H1 (cell line): ENCODE results near the gene ZNF397. TPM values are rescaled to one million over a fixed set of nuclear protein-coding genes. Genes with fewer than 3 reads are reported as not detected.

ENCODE experiments used
- CTCF ChIA-PET: fragments of 300-600 bp; sonication (Branson Sonifier 250); formaldehyde crosslinking; loops from one replicate; lab custom pipeline; 2021; ENCODE audit not compliant: partially characterized antibody; lab: Charles Lee
- POLR2A ChIA-PET: fragments of 300-600 bp; sonication (Branson Sonifier 250); formaldehyde crosslinking; loops from one replicate; lab custom pipeline; 2021; ENCODE audit warnings: inconsistent platforms; ENCODE audit not compliant: partially characterized antibody; lab: Charles Lee
- DNase-seq, 2 experiments: peaks; one replicate each; pipeline versions ENCODE4 v3.0.0 to v3.0.0-alpha.2; 2010 to 2022; ENCODE audit warnings: low spot score in 2 of 2, low read depth in 1 of 2, mixed read lengths in 1 of 2
- FAIRE-seq: peaks from 2 replicates; lab custom pipeline; 2011; peaks lifted over from hg19 to GRCh38; lab: Jason Lieb, UNC
- H2AFZ ChIP-seq: 2 replicates; pipeline ENCODE4 v1.8.1; 2012; ENCODE audit warnings: low read length, inconsistent platforms
- H2AK5ac ChIP-seq: 2 replicates; pipeline ENCODE4 v1.6.1; 2013; ENCODE audit warnings: low read depth, low read length
- H2BK120ac ChIP-seq: replicated peaks from 2 replicates; pipeline ENCODE3; 2013; ENCODE audit warnings: low read depth, low read length, inconsistent platforms
- H2BK12ac ChIP-seq: 2 replicates; pipeline ENCODE4 v1.6.1; 2013; ENCODE audit warnings: low read depth, low read length
- H2BK15ac ChIP-seq: 2 replicates; pipeline ENCODE4 v1.6.1; 2013; ENCODE audit warnings: low read length
- H2BK20ac ChIP-seq: 2 replicates; pipeline ENCODE4 v1.6.1; 2013; ENCODE audit warnings: low read length
- H2BK5ac ChIP-seq: 2 replicates; pipeline ENCODE4 v1.6.1; 2013; ENCODE audit warnings: low read depth, low read length
- H3K14ac ChIP-seq: 2 replicates; pipeline ENCODE4 v1.6.1; 2013; ENCODE audit warnings: inconsistent platforms; ENCODE audit not compliant: insufficient read length
- H3K18ac ChIP-seq: 2 replicates; pipeline ENCODE4 v1.6.1; 2013; ENCODE audit warnings: low read length; ENCODE audit errors: extremely low read depth
- H3K23ac ChIP-seq: 2 replicates; pipeline ENCODE4 v1.6.1; 2013; ENCODE audit warnings: inconsistent platforms; ENCODE audit not compliant: insufficient read length
- H3K23me2 ChIP-seq: 2 replicates; pipeline ENCODE4 v1.6.1; 2013; ENCODE audit warnings: low read depth, low read length
- H3K27ac ChIP-seq: 2 replicates; pipeline ENCODE4 v1.6.1; 2011; ENCODE audit warnings: low read depth, low read length, inconsistent platforms
- H3K27me3 ChIP-seq, 4 experiments: replicated peaks in 1 of 4; 1 replicate in 1 of 4; 2 replicates in 3 of 4; pipeline versions ENCODE4 v1.6.1 to v1.8.1; 2011 to 2013; ENCODE audit warnings: low read length in 3 of 4, mild to moderate bottlenecking in 3 of 4, inconsistent platforms in 2 of 4, mixed read lengths in 2 of 4, moderate library complexity in 1 of 4; ENCODE audit not compliant: control insufficient read depth in 3 of 4, insufficient read depth in 3 of 4; ENCODE audit errors: extremely low read depth in 1 of 4
- H3K36me3 ChIP-seq, 4 experiments: 2 replicates each; pipeline versions ENCODE4 v1.6.1 to v1.8.1; 2011 to 2013; ENCODE audit warnings: mild to moderate bottlenecking in 4 of 4, low read length in 3 of 4, moderate library complexity in 2 of 4, control low read depth in 1 of 4, inconsistent platforms in 1 of 4; ENCODE audit not compliant: insufficient read depth in 4 of 4, control insufficient read depth in 2 of 4
- H3K4ac ChIP-seq: replicated peaks from 2 replicates; pipeline ENCODE3; 2013; ENCODE audit warnings: low read length, low read depth, mixed read lengths, inconsistent platforms; ENCODE audit not compliant: insufficient read length
- H3K4me1 ChIP-seq, 4 experiments: replicated peaks in 1 of 4; 1 replicate in 1 of 4; 2 replicates in 3 of 4; pipeline versions ENCODE4 v1.6.1 to v1.8.1; 2011 to 2013; ENCODE audit warnings: low read length in 3 of 4, inconsistent platforms in 2 of 4, mixed read lengths in 1 of 4; ENCODE audit not compliant: insufficient read depth in 4 of 4, control insufficient read depth in 3 of 4
- H3K4me2 ChIP-seq, 2 experiments: 2 replicates each; pipeline versions ENCODE4 v1.6.1 to v1.8.1; 2011 to 2013; ENCODE audit warnings: low read depth in 2 of 2, low read length in 2 of 2, control low read depth in 1 of 2, inconsistent platforms in 1 of 2, mild to moderate bottlenecking in 1 of 2; ENCODE audit not compliant: insufficient read depth in 1 of 2
- H3K4me3 ChIP-seq, 4 experiments: fragments of 200-600, 300-600 bp in 1 of 4; sonication (generic), shearing (Covaris generic), sonication (Bioruptor Twin) in 1 of 4; 2 replicates each; pipeline versions ENCODE4 v1.5.1 to v1.8.1; 2011 to 2016; ENCODE audit warnings: low read length in 4 of 4, low read depth in 3 of 4, control low read depth in 2 of 4, inconsistent platforms in 2 of 4, mild to moderate bottlenecking in 2 of 4, mixed read lengths in 1 of 4, moderate library complexity in 1 of 4; ENCODE audit not compliant: insufficient read depth in 2 of 4; ENCODE audit errors: extremely low read depth in 1 of 4
- H3K56ac ChIP-seq: replicated peaks from 2 replicates; pipeline ENCODE3; 2013; ENCODE audit warnings: low read depth, mild to moderate bottlenecking, mixed read lengths, low read length, inconsistent platforms; ENCODE audit not compliant: insufficient read length
- H3K79me1 ChIP-seq: 2 replicates; pipeline ENCODE4 v1.6.1; 2013; ENCODE audit warnings: low read depth, low read length, control low read depth
- H3K79me2 ChIP-seq, 2 experiments: 2 replicates each; pipeline versions ENCODE4 v1.6.1 to v1.8.1; 2012 to 2013; ENCODE audit warnings: low read length in 2 of 2, mild to moderate bottlenecking in 2 of 2, inconsistent platforms in 1 of 2; ENCODE audit not compliant: insufficient read depth in 2 of 2, control insufficient read depth in 1 of 2
- H3K9ac ChIP-seq, 4 experiments: replicated peaks in 1 of 4; 1 replicate in 1 of 4; 2 replicates in 3 of 4; pipeline versions ENCODE4 v1.6.1 to v1.8.1; 2011 to 2013; ENCODE audit warnings: low read depth in 3 of 4, low read length in 3 of 4, control low read depth in 2 of 4, mild to moderate bottlenecking in 2 of 4, moderate library complexity in 2 of 4, inconsistent platforms in 1 of 4; ENCODE audit errors: extremely low read depth in 1 of 4
- H3K9me3 ChIP-seq, 2 experiments: 2 replicates each; pipeline versions ENCODE4 v1.6.1 to v1.8.1; 2012 to 2013; ENCODE audit warnings: mild to moderate bottlenecking in 2 of 2, moderate library complexity in 2 of 2, control low read depth in 1 of 2, inconsistent platforms in 1 of 2, low read depth in 1 of 2, low read length in 1 of 2, mixed read lengths in 1 of 2; ENCODE audit not compliant: insufficient read depth in 2 of 2
- H4K20me1 ChIP-seq, 2 experiments: replicated peaks in 1 of 2; 2 replicates each; pipeline versions ENCODE3 to v1.8.1; 2011 to 2013; ENCODE audit warnings: inconsistent platforms in 2 of 2, low read length in 2 of 2, mild to moderate bottlenecking in 1 of 2; ENCODE audit not compliant: insufficient read depth in 2 of 2, control insufficient read depth in 1 of 2
- H4K5ac ChIP-seq: 2 replicates; pipeline ENCODE4 v1.6.1; 2013; ENCODE audit warnings: low read length, low read depth, mixed read lengths, inconsistent platforms; ENCODE audit not compliant: insufficient read length
- H4K8ac ChIP-seq: 2 replicates; pipeline ENCODE4 v1.8.0; 2013; ENCODE audit warnings: mild to moderate bottlenecking, moderate library complexity, low read length, inconsistent platforms; ENCODE audit not compliant: insufficient read depth; ENCODE audit errors: extremely low read depth
- H4K91ac ChIP-seq: replicated peaks from 2 replicates; pipeline ENCODE3; 2013; ENCODE audit warnings: low read length, mixed read lengths, inconsistent platforms; ENCODE audit not compliant: insufficient read length
- BCL11A ChIP-seq, 2 experiments: IDR thresholded peaks; one replicate each; pipeline ENCODE4 v1.6.1; 2011; ENCODE audit warnings: low read depth in 2 of 2, low read length in 2 of 2, mild to moderate bottlenecking in 2 of 2
- CBX5 ChIP-seq: fragments of 300-800, 300-1000 bp; sonication (generic); IDR thresholded peaks from 2 replicates; pipeline ENCODE4 v1.7.1; 2016; ENCODE audit warnings: antibody characterized with exemption, low read length, low read depth
- EZH2 ChIP-seq: fragments of 200-600 bp; sonication (generic); IDR thresholded peaks from 2 replicates; pipeline ENCODE4 v1.7.1; 2012; ENCODE audit warnings: low read depth, mild to moderate bottlenecking, moderate library complexity, low read length, inconsistent platforms; ENCODE audit not compliant: severe bottlenecking
- JUN ChIP-seq: IDR thresholded peaks from 2 replicates; pipeline ENCODE4 v1.6.1; 2011; ENCODE audit warnings: low read depth, mild to moderate bottlenecking, improper control_type of control experiment, low read length
- KDM1A ChIP-seq: fragments of 200-600, 300-600 bp; sonication (generic); IDR thresholded peaks from 2 replicates; pipeline ENCODE4 v1.7.1; 2016; ENCODE audit warnings: mild to moderate bottlenecking, low read length, borderline replicate concordance
- KDM5A ChIP-seq: fragments of 200-600 bp; IDR thresholded peaks from 2 replicates; pipeline ENCODE4 v1.7.1; 2012; ENCODE audit warnings: mild to moderate bottlenecking, low read length, inconsistent platforms, mixed read lengths
- MAFK ChIP-seq: IDR thresholded peaks from 2 replicates; pipeline ENCODE4 v1.6.1; 2012; ENCODE audit warnings: low read depth, mild to moderate bottlenecking, improper control_type of control experiment, low read length
- NANOG ChIP-seq: IDR thresholded peaks from 2 replicates; pipeline ENCODE4 v1.6.1; 2011; ENCODE audit warnings: low read length, low read depth, mild to moderate bottlenecking, inconsistent platforms; ENCODE audit not compliant: insufficient read depth, poor library complexity, severe bottlenecking
- NRF1 ChIP-seq: IDR thresholded peaks from 2 replicates; pipeline ENCODE4 v1.6.1; 2011; ENCODE audit warnings: mild to moderate bottlenecking, low read depth, low read length, improper control_type of control experiment
- POU5F1 ChIP-seq: IDR thresholded peaks from 2 replicates; pipeline ENCODE4 v1.6.1; 2011; ENCODE audit warnings: low read depth, mild to moderate bottlenecking, low read length, moderate library complexity
- SIN3A ChIP-seq, 2 experiments: IDR thresholded peaks in 1 of 2; conservative IDR thresholded peaks in 1 of 2; 2 replicates each; pipeline ENCODE4 v1.6.1; 2011 to 2012; ENCODE audit warnings: low read length in 2 of 2, improper control_type of control experiment in 1 of 2, low read depth in 1 of 2, mild to moderate bottlenecking in 1 of 2
- SP1 ChIP-seq: IDR thresholded peaks from 2 replicates; pipeline ENCODE4 v1.6.1; 2011; ENCODE audit warnings: low read depth, low read length
- TAF7 ChIP-seq: optimal IDR thresholded peaks from 2 replicates; pipeline ENCODE3; 2011; ENCODE audit warnings: low read depth, mild to moderate bottlenecking, inconsistent platforms, low read length, moderate library complexity, borderline replicate concordance
- TCF12 ChIP-seq: IDR thresholded peaks from 2 replicates; pipeline ENCODE4 v1.6.1; 2011; ENCODE audit warnings: low read depth, mild to moderate bottlenecking, low read length
- ZNF274 ChIP-seq: IDR thresholded peaks from 2 replicates; pipeline ENCODE4 v1.7.0; 2012; ENCODE audit warnings: low read length, borderline replicate concordance; ENCODE audit errors: extremely low read depth
- polyA plus RNA-seq, 7 experiments: library from polyadenylated mRNA; depleted of rRNA in 3 of 7; stranded (reverse) in 5 of 7; unstranded in 2 of 7; fragments of >200 nt in 5 of 7; fragments of 200-250 nt in 2 of 7; gene quantifications; 1 replicate in 5 of 7; 2 replicates in 1 of 7; 4 replicates in 1 of 7; pipeline versions ENCODE4 v1.2.1 to v1.2.3, GENCODE V29; 2011 to 2013; ENCODE audit warnings: missing spikeins in 2 of 7, mixed read lengths in 2 of 7
- total RNA-seq: library from RNA; stranded (reverse); fragmentation: NEBNext Ultra II Directional; extraction: Animal tissue kit (Norgen Biotek cat#: 25700); gene quantifications from 2 replicates; pipeline ENCODE4 v1.2.1, GENCODE V29; 2021

ZNF397 gene
- total and polyA plus RNA-seq, 2 of the 8 experiments (the other 6 are each of a cell fraction or from before 2014, with no cell fraction given), result 9.8 to 39.5 TPM

- H4K8ac ChIP-seq, result no peak overlapping the region
- no peak overlapping the region for H4K91ac ChIP-seq
- H3K14ac ChIP-seq, result no peak overlapping the region
- H3K27ac ChIP-seq, result no peak overlapping the region
- no peak overlapping the region for H3K23ac ChIP-seq
- no peak overlapping the region for H2BK20ac ChIP-seq
- H2AFZ ChIP-seq, result no peak overlapping the region
- TF ChIP-seq JUN (no peak), EZH2 (no peak), KDM1A (no peak), SP1 (no peak), MAFK (no peak), NRF1 (no peak), CBX5 (no peak), TAF7 (no peak), ZNF274 (no peak), TCF12 (no peak), KDM5A (no peak), BCL11A (IDR thresholded peaks at IDR 0.05; ENCODE audit: low read depth in 2 of 2, low read length in 2 of 2) (no peak), POU5F1 (no peak), NANOG (no peak), SIN3A (conservative IDR thresholded peaks at IDR 0.05 in 1 of 2, IDR thresholded peaks at IDR 0.05 in 1 of 2; ENCODE audit: low read depth in 1 of 2, low read length in 2 of 2) (no peak)
- H3K4me3 ChIP-seq, result no peak overlapping the region
- H3K36me3 ChIP-seq, result no peaks in the 10 kb centered on the region
- no peak overlapping the region for H2BK120ac ChIP-seq
- H2BK15ac ChIP-seq, result no peak overlapping the region
- no peaks in the 10 kb centered on the region for H3K27me3 ChIP-seq
- H3K23me2 ChIP-seq, result no peaks in the 10 kb centered on the region; the same call in 1 of the 2 replicates
- H3K79me2 ChIP-seq, result no peaks in the 10 kb centered on the region; a peak in 1 of 4 replicates
- H3K4ac ChIP-seq, result no peak overlapping the region
- no peak overlapping the region for H3K4me2 ChIP-seq
- H2AK5ac ChIP-seq, result no peak overlapping the region
- H3K4me1 ChIP-seq, result no peaks in the 10 kb centered on the region
- H3K9me3 ChIP-seq, result peaks cover 10 to 12% of the 10 kb centered on the region in 2 experiments; a peak in 1 of 4 replicates
- no peak overlapping the region for H2BK5ac ChIP-seq
- no peak overlapping the region for H4K5ac ChIP-seq
- POLR2A ChIA-PET, result interaction anchor here (1.1 to 2.2 kb wide), 2 partner anchors 10 to 12 kb away, joined by 3 to 8 read pairs; partner anchors contain the start of gene ZSCAN30
- H4K20me1 ChIP-seq, result no peaks in the 10 kb centered on the region
- H2BK12ac ChIP-seq, result no peak overlapping the region
- no peaks in the 10 kb centered on the region for H3K79me1 ChIP-seq
- no peak overlapping the region for H3K56ac ChIP-seq
- DNase-seq, result no peak
- H3K18ac ChIP-seq, result no peak overlapping the region
- CTCF ChIA-PET, result interaction anchor here (1.3 kb wide), 1 partner anchor 9 kb away, joined by 4 read pairs; no protein-coding TSS in a partner anchor
- FAIRE-seq, result no peak
- no peak overlapping the region for H3K9ac ChIP-seq
Observed at GRCh38 chr18:35277633-35278032, 36.8 kb downstream of the ZNF397 start.
